Transverse colon (tissue), 4 donors: ENCODE data around the gene BCAN. TPM values are rescaled to one million over a fixed set of nuclear protein-coding genes. Genes with fewer than 3 reads are reported as not detected.

Experiments used
- DNase-seq: peaks from one replicate; pipeline ENCODE4 v3.0.0-alpha.2; 2019
- H3K27ac ChIP-seq, 4 donors: fragments of 200-600 bp; sonication (generic); 2 replicates each; pipeline ENCODE4 v1.5.1; 2016 to 2018; ENCODE audit warnings: inconsistent platforms in 4 of 4
- H3K27me3 ChIP-seq: fragments of 200-600 bp; sonication (generic); 2 replicates; pipeline ENCODE4 v1.5.1; 2017; ENCODE audit warnings: inconsistent platforms
- H3K36me3 ChIP-seq, 4 donors: fragments of 200-600 bp; sonication (generic); 2 replicates each; pipeline ENCODE4 v1.5.1; 2017 to 2019; ENCODE audit warnings: inconsistent platforms in 4 of 4
- H3K4me1 ChIP-seq, 4 donors: fragments of 200-600 bp; sonication (generic); 2 replicates each; pipeline ENCODE4 v1.5.1; 2017 to 2020; ENCODE audit warnings: inconsistent platforms in 4 of 4
- H3K4me3 ChIP-seq, 4 donors: fragments of 200-600 bp; sonication (generic); 1 replicate in 1 of 4; 2 replicates in 3 of 4; pipeline versions ENCODE4 v1.5.1 to v1.6.1; 2017 to 2019; ENCODE audit warnings: inconsistent platforms in 4 of 4
- H3K9me3 ChIP-seq, 2 donors: fragments of 200-600 bp; sonication (generic); 2 replicates each; pipeline ENCODE4 v1.5.1; 2017 to 2019; ENCODE audit warnings: inconsistent platforms in 2 of 2
- EP300 ChIP-seq: sonication (generic); formaldehyde crosslinking; IDR thresholded peaks from one replicate; pipeline ENCODE4 v1.6.1; 2017; ENCODE audit warnings: antibody characterized with exemption, low read depth
- POLR2A ChIP-seq: fragments of 450-650 bp; IDR thresholded peaks from one replicate; pipeline ENCODE4 v1.6.1; 2016; ENCODE audit warnings: antibody characterized with exemption, mild to moderate bottlenecking, moderate library complexity
- POLR2AphosphoS5 ChIP-seq, 3 donors: sonication (generic); formaldehyde crosslinking; IDR thresholded peaks; one replicate each; pipeline ENCODE4 v1.6.1; 2016; ENCODE audit warnings: antibody characterized with exemption in 3 of 3
- WGBS, 2 donors: methylation state at CpG; one replicate each; pipeline ENCODE4 v1.1.5; 2018; ENCODE audit warnings: low coverage in 1 of 2; 5-methylcytosine and 5-hydroxymethylcytosine counted together
- in situ Hi-C, 4 donors: fragments of 200-750 bp; cut with MboI; loops; one replicate each; pipeline versions ENCODE4 v1.15.0 to v1.15.1; 2017; ENCODE audit warnings: low sequenced_read_pairs in 3 of 4, low pct_ligation_motif_present in 1 of 4, low pct_unique_long_range_greater_than_20kb in 1 of 4
- intact Hi-C: fragments of 100-400 bp; cut with DNase I; formaldehyde crosslinking; loops from one replicate; pipeline ENCODE4 v1.15.1; 2023; ENCODE audit warnings: low total_unique reads
- total RNA-seq, 4 donors: library from RNA; depleted of rRNA; stranded (reverse); fragments of >200 nt; gene quantifications; one replicate each; pipeline ENCODE4 v1.1.0, GENCODE V29; 2016
- TF ChIP-seq, protein P1 (sequence below), 5 experiments: fragments of 200-600 bp in 3 of 5; fragments of 450-650 bp in 2 of 5; sonication (generic) in 3 of 5; IDR thresholded peaks; 1 replicate in 2 of 5; 2 replicates in 3 of 5; pipeline ENCODE4 v1.5.1; 2016 to 2017; ENCODE audit warnings: antibody characterized with exemption in 5 of 5, inconsistent platforms in 3 of 5, mild to moderate bottlenecking in 2 of 5, moderate library complexity in 1 of 5

Gene BCAN
- total RNA-seq, 4 donors from 2014 or later = 0.55 to 0.95 TPM; not detected in 2

DNA sequence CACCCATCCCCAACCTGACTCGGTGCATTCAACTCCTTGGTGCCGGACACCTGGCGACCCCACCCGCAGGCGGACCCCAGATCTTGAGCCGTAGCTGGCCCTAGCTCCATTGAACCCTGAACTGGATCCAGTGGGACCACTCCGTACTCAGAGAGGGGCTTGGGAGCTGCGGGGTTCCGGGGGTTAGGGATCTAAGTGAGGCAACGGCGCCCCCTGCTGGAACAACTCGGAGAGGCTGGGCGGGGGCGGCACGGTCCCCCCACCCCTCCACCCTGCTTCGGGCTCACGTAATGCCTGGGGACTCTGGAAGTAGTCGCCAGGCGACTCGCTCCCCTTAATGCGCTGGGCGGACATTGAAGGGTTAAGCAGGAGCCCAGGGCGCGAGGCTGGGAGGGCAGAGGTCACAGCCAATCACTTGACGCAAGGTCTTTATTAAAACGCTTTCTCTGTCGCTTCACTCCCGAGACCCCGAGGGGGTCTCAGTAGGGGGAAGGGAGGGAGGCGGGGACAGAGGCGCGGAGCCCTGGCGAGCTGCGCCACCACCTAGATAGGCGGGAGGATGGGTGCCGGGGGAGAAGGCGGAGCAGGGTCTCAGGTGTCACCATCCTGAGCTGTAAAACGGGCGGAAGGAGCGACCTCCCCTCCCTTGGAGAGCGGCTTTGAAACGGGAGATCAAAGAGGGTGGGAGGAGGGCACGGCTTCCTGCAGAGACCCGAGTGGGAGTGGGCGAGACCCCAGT lies 64.2 kb downstream of the BCAN start:
- peaks cover 43% of the 10 kb centered on the region for H3K27me3 ChIP-seq
- H3K4me1 ChIP-seq = peaks cover 31 to 55% (median 38%) of the 10 kb centered on the region in 4 donors
- peak; percentile 66 for DNase-seq
- intact Hi-C loops = no loop called here
- in situ Hi-C loops = loop anchor here in 1 of 4 donors (10.0 kb wide), 1 partner anchor 159 kb away; the partner anchor contains the start of gene NTRK1
- H3K9me3 ChIP-seq = no peaks in the 10 kb centered on the region
- H3K27ac ChIP-seq = peak overlapping the region; percentile 67 to 75 (median 72)
- TF ChIP-seq, protein P1, sequence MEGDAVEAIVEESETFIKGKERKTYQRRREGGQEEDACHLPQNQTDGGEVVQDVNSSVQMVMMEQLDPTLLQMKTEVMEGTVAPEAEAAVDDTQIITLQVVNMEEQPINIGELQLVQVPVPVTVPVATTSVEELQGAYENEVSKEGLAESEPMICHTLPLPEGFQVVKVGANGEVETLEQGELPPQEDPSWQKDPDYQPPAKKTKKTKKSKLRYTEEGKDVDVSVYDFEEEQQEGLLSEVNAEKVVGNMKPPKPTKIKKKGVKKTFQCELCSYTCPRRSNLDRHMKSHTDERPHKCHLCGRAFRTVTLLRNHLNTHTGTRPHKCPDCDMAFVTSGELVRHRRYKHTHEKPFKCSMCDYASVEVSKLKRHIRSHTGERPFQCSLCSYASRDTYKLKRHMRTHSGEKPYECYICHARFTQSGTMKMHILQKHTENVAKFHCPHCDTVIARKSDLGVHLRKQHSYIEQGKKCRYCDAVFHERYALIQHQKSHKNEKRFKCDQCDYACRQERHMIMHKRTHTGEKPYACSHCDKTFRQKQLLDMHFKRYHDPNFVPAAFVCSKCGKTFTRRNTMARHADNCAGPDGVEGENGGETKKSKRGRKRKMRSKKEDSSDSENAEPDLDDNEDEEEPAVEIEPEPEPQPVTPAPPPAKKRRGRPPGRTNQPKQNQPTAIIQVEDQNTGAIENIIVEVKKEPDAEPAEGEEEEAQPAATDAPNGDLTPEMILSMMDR (IDR thresholded peaks at IDR 0.05) = peak; percentile 74 to 81 (median 80)
- TF ChIP-seq POLR2AphosphoS5 (IDR thresholded peaks at IDR 0.05) = no peak
- 1% methylated on average over 43 of the region's 45 CpGs; no CpG with 5 or more reads in 1 of the 2 donors for WGBS, 2 donors
- H3K4me3 ChIP-seq = peak overlapping the region; percentile 12 to 54 (median 29)
- no peaks in the 10 kb centered on the region for H3K36me3 ChIP-seq

DNA sequence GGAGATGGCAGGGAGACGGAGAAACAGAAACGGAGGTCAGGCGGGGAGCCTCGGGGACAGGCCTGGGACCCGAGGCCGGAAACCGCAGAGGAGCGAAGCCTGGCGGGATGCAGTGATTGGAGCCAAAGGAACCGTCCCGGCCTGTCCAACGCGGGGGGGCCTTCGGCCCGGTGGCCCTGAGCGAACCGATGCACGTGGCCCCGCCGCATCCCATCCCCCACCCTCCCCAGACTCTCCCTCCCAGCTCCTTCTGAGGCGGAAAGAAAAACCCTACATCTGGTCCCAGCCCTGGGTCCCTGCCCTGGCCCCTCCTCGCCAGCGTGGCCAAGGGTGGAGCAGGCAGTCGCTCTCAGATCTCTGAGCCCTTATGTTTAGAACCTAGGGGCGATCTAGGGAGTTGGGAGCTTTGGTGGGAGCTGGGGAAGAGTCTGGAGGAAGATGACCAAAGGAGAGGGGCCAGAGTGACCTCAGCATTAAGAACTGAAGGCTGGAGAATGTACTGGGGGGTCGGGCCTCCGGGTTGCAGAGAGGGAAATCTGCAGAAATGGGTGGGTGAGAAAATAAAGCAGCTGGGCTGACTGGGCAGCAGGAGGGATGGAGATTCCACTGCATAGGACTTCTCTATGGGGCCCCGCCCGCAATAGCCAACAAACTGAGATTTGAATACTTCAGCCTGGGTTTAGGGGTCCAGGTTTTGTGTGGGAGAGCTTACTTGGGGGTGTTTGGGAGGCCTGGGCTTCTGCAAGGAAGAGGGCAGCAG lies 64.9 kb downstream of the BCAN start:
- H3K9me3 ChIP-seq = no peaks in the 10 kb centered on the region
- H3K27me3 ChIP-seq = peaks cover 38% of the 10 kb centered on the region
- in situ Hi-C loops (loop anchor here in 1 of 4 donors (10.0 kb wide), 1 partner anchor 158 kb away; the partner anchor contains the start of gene NTRK1), intact Hi-C loops (no loop called here)
- peak overlapping the region; percentile 67 to 75 (median 72) for H3K27ac ChIP-seq
- TF ChIP-seq POLR2A = no peak
- TF ChIP-seq EP300 = no peak
- no peak for TF ChIP-seq POLR2AphosphoS5 (IDR thresholded peaks at IDR 0.05)
- TF ChIP-seq, protein P1 (IDR thresholded peaks at IDR 0.05) = no peak
- H3K4me1 ChIP-seq = peaks cover 31 to 56% (median 41%) of the 10 kb centered on the region in 4 donors
- H3K4me3 ChIP-seq = peak overlapping the region; percentile 12 to 54 (median 29)
- 11 to 67% methylated on average over 2 to 29 of the region's 29 CpGs for WGBS, 2 donors
- H3K36me3 ChIP-seq = no peaks in the 10 kb centered on the region
- peak; percentile 47 for DNase-seq

DNA sequence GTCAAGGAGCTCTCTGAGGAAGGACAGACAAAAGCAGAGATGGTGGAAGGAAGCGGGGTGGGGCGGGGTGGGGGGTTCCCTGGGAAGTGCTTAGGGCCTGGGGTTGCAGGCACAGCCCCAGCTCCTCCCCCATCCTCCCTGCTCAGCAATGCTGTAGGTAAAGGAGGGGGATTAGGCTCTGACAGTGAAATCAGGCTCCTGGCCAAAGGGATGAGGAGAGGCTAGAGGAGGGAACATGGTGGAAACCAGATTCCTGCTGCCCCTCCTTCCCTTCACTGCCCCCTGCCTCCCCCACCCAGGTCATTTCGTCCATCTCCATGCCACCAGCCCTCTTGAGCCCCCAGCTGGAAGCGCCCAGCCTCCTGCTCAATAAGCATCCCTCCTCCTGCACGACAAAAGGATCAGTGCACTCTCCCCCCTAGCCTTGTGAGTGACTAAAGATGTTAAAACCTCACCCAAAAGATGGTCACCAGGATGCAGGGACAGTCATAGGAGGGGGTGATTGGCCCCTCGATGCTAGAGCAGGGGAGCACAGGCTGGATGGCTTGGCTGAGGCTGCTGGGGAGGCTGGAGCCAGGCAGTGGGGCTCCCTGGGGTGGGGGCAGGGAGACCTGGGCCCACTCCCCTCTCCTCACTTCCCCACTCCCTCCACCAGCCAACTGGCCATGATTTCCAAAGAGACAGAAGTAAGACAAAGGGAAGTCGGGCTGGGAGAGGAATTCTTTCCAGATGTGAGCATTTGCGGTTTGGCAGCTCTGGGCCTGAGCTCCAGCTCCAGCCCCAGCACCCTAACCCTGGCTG lies 65.7 kb downstream of the BCAN start:
- no peak for DNase-seq
- H3K36me3 ChIP-seq = no peaks in the 10 kb centered on the region
- H3K4me3 ChIP-seq = no peak overlapping the region
- in situ Hi-C loops (loop anchor here in 1 of 4 donors (10.0 kb wide), 1 partner anchor 157 kb away; the partner anchor contains the start of gene NTRK1), intact Hi-C loops (no loop called here)
- TF ChIP-seq POLR2A (no peak), POLR2AphosphoS5 (IDR thresholded peaks at IDR 0.05) (no peak), EP300 (no peak)
- TF ChIP-seq, protein P1 (IDR thresholded peaks at IDR 0.05) = no peak
- peak overlapping the region in 3 of 4 donors; percentile 67 to 75 (median 74) for H3K27ac ChIP-seq
- 59% methylated on average over 8 of the region's 8 CpGs; no CpG with 5 or more reads in 1 of the 2 donors for WGBS, 2 donors
- H3K4me1 ChIP-seq = peaks cover 31 to 56% (median 41%) of the 10 kb centered on the region in 4 donors
- H3K27me3 ChIP-seq = peaks cover 32% of the 10 kb centered on the region
- H3K9me3 ChIP-seq = no peaks in the 10 kb centered on the region
